Mesenchymal stem cell (in vitro differentiated cells and primary cell): ENCODE data around the gene UBC.

Experiments used
- DNase-seq: peaks from one replicate; pipeline ENCODE4 v3.0.0-alpha.2; 2013
- H2AFZ ChIP-seq: one replicate; pipeline ENCODE4 v1.6.1; 2013; ENCODE audit warnings: low read depth, mild to moderate bottlenecking, control low read depth, inconsistent platforms, low read length, moderate library complexity
- H2AK5ac ChIP-seq: 2 replicates; pipeline ENCODE4 v1.6.1; 2013; ENCODE audit warnings: low read length, moderate library complexity, mild to moderate bottlenecking, inconsistent platforms; ENCODE audit not compliant: severe bottlenecking
- H2BK120ac ChIP-seq: one replicate; pipeline ENCODE4 v1.6.1; 2013; ENCODE audit warnings: low read depth, mild to moderate bottlenecking, inconsistent platforms, low read length, moderate library complexity
- H2BK12ac ChIP-seq, 2 experiments: one replicate each; pipeline ENCODE4 v1.6.1; 2013; ENCODE audit warnings: inconsistent platforms in 2 of 2, low read length in 2 of 2, mild to moderate bottlenecking in 2 of 2, moderate library complexity in 2 of 2, control low read depth in 1 of 2
- H2BK15ac ChIP-seq: one replicate; pipeline ENCODE4 v1.6.1; 2013; ENCODE audit warnings: mild to moderate bottlenecking, low read depth, inconsistent platforms; ENCODE audit not compliant: poor library complexity, severe bottlenecking
- H2BK5ac ChIP-seq: 2 replicates; pipeline ENCODE4 v1.6.1; 2013; ENCODE audit warnings: low read depth, mild to moderate bottlenecking, low read length, control low read depth, inconsistent platforms; ENCODE audit not compliant: poor library complexity, severe bottlenecking
- H3K14ac ChIP-seq, 2 experiments: one replicate each; pipeline ENCODE4 v1.6.1; 2013; ENCODE audit warnings: inconsistent platforms in 2 of 2, low read length in 2 of 2, control low read depth in 1 of 2, mild to moderate bottlenecking in 1 of 2, moderate library complexity in 1 of 2
- H3K18ac ChIP-seq, 2 experiments: one replicate each; pipeline ENCODE4 v1.6.1; 2013; ENCODE audit warnings: inconsistent platforms in 2 of 2, low read length in 2 of 2, control low read depth in 1 of 2, low read depth in 1 of 2, mild to moderate bottlenecking in 1 of 2
- H3K23ac ChIP-seq, 2 experiments: one replicate each; pipeline ENCODE4 v1.6.1; 2013; ENCODE audit warnings: inconsistent platforms in 2 of 2, low read length in 2 of 2, mild to moderate bottlenecking in 2 of 2, moderate library complexity in 2 of 2, control low read depth in 1 of 2
- H3K27ac ChIP-seq: 2 replicates; pipeline ENCODE4 v1.5.1; 2013; ENCODE audit warnings: mild to moderate bottlenecking, moderate library complexity, low read length, control low read depth, inconsistent platforms; ENCODE audit not compliant: poor library complexity, severe bottlenecking
- H3K27me3 ChIP-seq, 2 experiments: 2 replicates each; pipeline versions ENCODE4 v1.6.1 to v1.7.0; 2013; ENCODE audit warnings: low read length in 2 of 2, mild to moderate bottlenecking in 2 of 2, moderate library complexity in 2 of 2, control low read depth in 1 of 2, inconsistent platforms in 1 of 2; ENCODE audit not compliant: control insufficient read depth in 1 of 2, insufficient read depth in 1 of 2
- H3K36me3 ChIP-seq, 2 experiments: 2 replicates each; pipeline versions ENCODE4 v1.6.1 to v1.7.0; 2013; ENCODE audit warnings: low read length in 2 of 2, control low read depth in 1 of 2, inconsistent platforms in 1 of 2, low read depth in 1 of 2, mild to moderate bottlenecking in 1 of 2; ENCODE audit not compliant: insufficient read depth in 2 of 2, control insufficient read depth in 1 of 2
- H3K4ac ChIP-seq, 2 experiments: one replicate each; pipeline ENCODE4 v1.6.1; 2013; ENCODE audit warnings: inconsistent platforms in 2 of 2, low read length in 2 of 2, mild to moderate bottlenecking in 2 of 2, moderate library complexity in 2 of 2, control low read depth in 1 of 2, low read depth in 1 of 2
- H3K4me1 ChIP-seq: 2 replicates; pipeline ENCODE4 v1.6.1; 2013; ENCODE audit warnings: low read depth, low read length, control low read depth; ENCODE audit not compliant: control insufficient read depth, insufficient read depth
- H3K4me2 ChIP-seq: 2 replicates; pipeline ENCODE4 v1.6.1; 2013; ENCODE audit warnings: low read length, mild to moderate bottlenecking, inconsistent platforms; ENCODE audit not compliant: poor library complexity, severe bottlenecking
- H3K4me3 ChIP-seq, 2 experiments: 2 replicates each; pipeline versions ENCODE4 v1.5.1 to v1.7.0; 2013; ENCODE audit warnings: low read length in 2 of 2, mild to moderate bottlenecking in 2 of 2, control low read depth in 1 of 2, low read depth in 1 of 2; ENCODE audit not compliant: insufficient read depth in 1 of 2
- H3K79me1 ChIP-seq: replicated peaks from 2 replicates; pipeline ENCODE4 v1.6.1; 2013; ENCODE audit warnings: mild to moderate bottlenecking, control low read depth, low read length, inconsistent platforms; ENCODE audit not compliant: poor library complexity, severe bottlenecking
- H3K9ac ChIP-seq: 2 replicates; pipeline ENCODE4 v1.7.0; 2013; ENCODE audit warnings: mild to moderate bottlenecking, low read length, moderate library complexity
- H3K9me3 ChIP-seq: 2 replicates; pipeline ENCODE4 v1.7.0; 2013; ENCODE audit warnings: mild to moderate bottlenecking, low read length; ENCODE audit not compliant: control insufficient read depth
- H4K8ac ChIP-seq: one replicate; pipeline ENCODE4 v1.6.1; 2013; ENCODE audit warnings: inconsistent platforms, mild to moderate bottlenecking, low read length, moderate library complexity
- H4K91ac ChIP-seq: one replicate; pipeline ENCODE4 v1.6.1; 2013; ENCODE audit warnings: mild to moderate bottlenecking, low read length, inconsistent platforms
- WGBS: methylation state at CpG from one replicate; pipeline ENCODE4 v1.1.7; 2013; ENCODE audit warnings: mixed read lengths; 5-methylcytosine and 5-hydroxymethylcytosine counted together

The UBC gene

GRCh38 chr12:124954771-124955170 is 40.3 kb upstream of the UBC start:
- H4K91ac ChIP-seq: no peak overlapping the region
- no peak overlapping the region for H2AK5ac ChIP-seq
- no peak overlapping the region for H4K8ac ChIP-seq
- H3K14ac ChIP-seq: no peak overlapping the region
- H3K9me3 ChIP-seq: no peaks in the 10 kb centered on the region
- H3K27me3 ChIP-seq: no peaks in the 10 kb centered on the region
- no peak overlapping the region for H2BK12ac ChIP-seq
- no peak overlapping the region for H2AFZ ChIP-seq
- H2BK120ac ChIP-seq: no peak overlapping the region
- WGBS: 93% methylated on average over 4 of the region's 4 CpGs
- H2BK15ac ChIP-seq: no peak overlapping the region
- H3K4me3 ChIP-seq: no peak overlapping the region
- H3K23ac ChIP-seq: no peak overlapping the region
- no peak overlapping the region for H3K27ac ChIP-seq
- no peak overlapping the region for H2BK5ac ChIP-seq
- peaks cover under 1% of the 10 kb centered on the region for H3K4me1 ChIP-seq
- H3K9ac ChIP-seq: no peak overlapping the region
- peaks cover 75% of the 10 kb centered on the region in 2 experiments for H3K36me3 ChIP-seq
- no peak for DNase-seq
- H3K18ac ChIP-seq: no peak overlapping the region
- H3K4me2 ChIP-seq: no peak overlapping the region
- H3K79me1 ChIP-seq: peaks cover 6% of the 10 kb centered on the region
- H3K4ac ChIP-seq: no peak overlapping the region

GRCh38 chr12:124953689-124954405 is 39.4 kb upstream of the UBC start:
- H3K27ac ChIP-seq: no peak overlapping the region
- H3K36me3 ChIP-seq: peaks cover 79 to 82% of the 10 kb centered on the region in 2 experiments
- no peak overlapping the region for H4K91ac ChIP-seq
- H2BK5ac ChIP-seq: no peak overlapping the region
- H3K9ac ChIP-seq: no peak overlapping the region
- WGBS: 95% methylated on average over 32 of the region's 32 CpGs
- no peak overlapping the region for H3K14ac ChIP-seq
- no peak overlapping the region for H2BK15ac ChIP-seq
- H2BK12ac ChIP-seq: no peak overlapping the region
- H3K18ac ChIP-seq: no peak overlapping the region
- H4K8ac ChIP-seq: no peak overlapping the region
- H2BK120ac ChIP-seq: no peak overlapping the region
- H2AFZ ChIP-seq: no peak overlapping the region
- no peak overlapping the region for H3K4me3 ChIP-seq
- no peak overlapping the region for H2AK5ac ChIP-seq
- no peak overlapping the region for H3K4ac ChIP-seq
- H3K79me1 ChIP-seq: peaks cover 9% of the 10 kb centered on the region
- no peaks in the 10 kb centered on the region for H3K27me3 ChIP-seq
- no peak for DNase-seq
- no peak overlapping the region for H3K4me2 ChIP-seq
- no peak overlapping the region for H3K23ac ChIP-seq
- H3K9me3 ChIP-seq: no peaks in the 10 kb centered on the region
- peaks cover 2% of the 10 kb centered on the region for H3K4me1 ChIP-seq

GRCh38 chr12:124952801-124953200 is 38.4 kb upstream of the UBC start:
- Histone ChIP-seq H3K14ac (no peak overlapping the region), H3K9me3 (no peaks in the 10 kb centered on the region), H3K4ac (no peak overlapping the region), H2BK15ac (no peak overlapping the region), H2AK5ac (no peak overlapping the region), H2BK120ac (no peak overlapping the region), H3K4me1 (peaks cover 6% of the 10 kb centered on the region), H3K4me3 (no peak overlapping the region), H3K9ac (no peak overlapping the region), H3K4me2 (no peak overlapping the region), H3K18ac (no peak overlapping the region), H3K27ac (no peak overlapping the region), H2AFZ (no peak overlapping the region), H4K91ac (no peak overlapping the region), H3K36me3 (peaks cover 79 to 81% of the 10 kb centered on the region in 2 experiments), H2BK5ac (no peak overlapping the region), H4K8ac (no peak overlapping the region), H3K27me3 (no peaks in the 10 kb centered on the region), H3K23ac (no peak overlapping the region), H3K79me1 (peaks cover 9% of the 10 kb centered on the region), H2BK12ac (no peak overlapping the region)
- no peak for DNase-seq
- WGBS: 71% methylated on average over 8 of the region's 8 CpGs

GRCh38 chr12:124952295-124952694 is 37.8 kb upstream of the UBC start:
- Histone ChIP-seq H3K14ac (no peak overlapping the region), H3K27me3 (no peaks in the 10 kb centered on the region), H3K36me3 (peaks cover 76 to 83% of the 10 kb centered on the region in 2 experiments), H3K9me3 (no peaks in the 10 kb centered on the region), H3K18ac (no peak overlapping the region), H3K23ac (no peak overlapping the region), H3K4me2 (no peak overlapping the region), H2BK120ac (no peak overlapping the region), H3K9ac (no peak overlapping the region), H2BK5ac (no peak overlapping the region), H2AFZ (no peak overlapping the region), H4K91ac (no peak overlapping the region), H3K79me1 (peaks cover 9% of the 10 kb centered on the region), H3K4ac (no peak overlapping the region), H3K4me3 (no peak overlapping the region), H2BK12ac (no peak overlapping the region), H2AK5ac (no peak overlapping the region), H3K4me1 (peaks cover 8% of the 10 kb centered on the region), H2BK15ac (no peak overlapping the region), H4K8ac (no peak overlapping the region), H3K27ac (no peak overlapping the region)
- DNase-seq: no peak
- 98% methylated on average over 13 of the region's 17 CpGs for WGBS
